HL-60 (cell line): ENCODE results near the gene CYTH1.

Experiments used
- POLR2AphosphoS5 ChIP-seq: IDR thresholded peaks from 2 replicates; pipeline ENCODE4 v1.6.1; 2012; ENCODE audit warnings: low read depth
- TF ChIP-seq, protein P1 (sequence below): IDR thresholded peaks from one replicate; pipeline ENCODE4 v1.5.1; 2011; ENCODE audit warnings: low read length, control low read depth, inconsistent platforms; ENCODE audit not compliant: insufficient read depth

- no peak for TF ChIP-seq POLR2AphosphoS5
- TF ChIP-seq, protein P1, sequence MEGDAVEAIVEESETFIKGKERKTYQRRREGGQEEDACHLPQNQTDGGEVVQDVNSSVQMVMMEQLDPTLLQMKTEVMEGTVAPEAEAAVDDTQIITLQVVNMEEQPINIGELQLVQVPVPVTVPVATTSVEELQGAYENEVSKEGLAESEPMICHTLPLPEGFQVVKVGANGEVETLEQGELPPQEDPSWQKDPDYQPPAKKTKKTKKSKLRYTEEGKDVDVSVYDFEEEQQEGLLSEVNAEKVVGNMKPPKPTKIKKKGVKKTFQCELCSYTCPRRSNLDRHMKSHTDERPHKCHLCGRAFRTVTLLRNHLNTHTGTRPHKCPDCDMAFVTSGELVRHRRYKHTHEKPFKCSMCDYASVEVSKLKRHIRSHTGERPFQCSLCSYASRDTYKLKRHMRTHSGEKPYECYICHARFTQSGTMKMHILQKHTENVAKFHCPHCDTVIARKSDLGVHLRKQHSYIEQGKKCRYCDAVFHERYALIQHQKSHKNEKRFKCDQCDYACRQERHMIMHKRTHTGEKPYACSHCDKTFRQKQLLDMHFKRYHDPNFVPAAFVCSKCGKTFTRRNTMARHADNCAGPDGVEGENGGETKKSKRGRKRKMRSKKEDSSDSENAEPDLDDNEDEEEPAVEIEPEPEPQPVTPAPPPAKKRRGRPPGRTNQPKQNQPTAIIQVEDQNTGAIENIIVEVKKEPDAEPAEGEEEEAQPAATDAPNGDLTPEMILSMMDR: no peak
These were observed 22.7 kb downstream of the CYTH1 start for GRCh38 chr17:78759203-78759968.
